Mesodermal cell (in vitro differentiated cells): ENCODE measurements around the gene ZFR.
A peak's percentile ranks its signal among the peaks of the same experiment; 100 is the strongest.

ENCODE experiments used
- H3K27ac ChIP-seq: 2 replicates; pipeline ENCODE4 v1.7.0; 2013; ENCODE audit warnings: mild to moderate bottlenecking, low read depth, low read length, moderate library complexity; ENCODE audit not compliant: severe bottlenecking
- H3K36me3 ChIP-seq: 2 replicates; pipeline ENCODE4 v1.7.1; 2013; ENCODE audit warnings: mild to moderate bottlenecking, low read length, moderate library complexity; ENCODE audit not compliant: control insufficient read depth, insufficient read depth
- H3K4me1 ChIP-seq: one replicate; pipeline ENCODE4 v1.7.1; 2013; ENCODE audit warnings: mild to moderate bottlenecking, low read length; ENCODE audit not compliant: insufficient read depth, control insufficient read depth, poor library complexity, severe bottlenecking
- H3K4me3 ChIP-seq: 2 replicates; pipeline ENCODE4 v1.7.0; 2013; ENCODE audit warnings: low read length, control low read depth, mild to moderate bottlenecking; ENCODE audit not compliant: insufficient read depth, poor library complexity, severe bottlenecking; ENCODE audit errors: extremely low read depth
- H3K9me3 ChIP-seq: 2 replicates; pipeline ENCODE4 v1.7.1; 2013; ENCODE audit warnings: mild to moderate bottlenecking, low read length, moderate library complexity; ENCODE audit not compliant: control insufficient read depth
- WGBS, 2 experiments: methylation state at CpG; one replicate each; pipeline ENCODE4 v1.1.5; 2013; ENCODE audit warnings: missing lambda C conversion rate in 2 of 2; ENCODE audit not compliant: insufficient coverage in 2 of 2; 5-methylcytosine and 5-hydroxymethylcytosine counted together

ZFR gene

DNA sequence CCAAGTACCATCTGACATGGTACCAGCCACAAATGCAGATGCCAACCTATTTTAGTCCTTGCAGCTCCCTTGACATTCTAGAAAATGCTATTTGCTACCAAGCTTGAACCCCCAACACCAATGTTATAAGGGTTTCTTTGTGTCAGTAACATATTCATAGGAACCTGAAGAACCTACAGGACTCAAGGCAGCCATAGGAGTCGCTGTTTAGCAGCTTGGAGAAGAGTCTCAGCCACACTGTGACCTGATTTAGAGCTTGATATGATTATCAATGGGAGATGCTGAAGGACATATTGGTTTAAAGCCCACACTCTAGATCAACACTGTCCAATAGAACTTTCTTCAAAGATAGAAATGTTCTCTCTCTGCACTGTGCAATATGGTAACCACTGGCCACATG lies 6.4 kb upstream of the ZFR start:
- Histone ChIP-seq H3K36me3 (no peaks in the 10 kb centered on the region), H3K4me3 (no peak overlapping the region), H3K9me3 (no peaks in the 10 kb centered on the region), H3K27ac (no peak overlapping the region), H3K4me1 (no peaks in the 10 kb centered on the region)
- 67% methylated on average over 1 of the region's 1 CpG; no CpG with 5 or more reads in 1 of the 2 experiments for WGBS, 2 experiments

DNA sequence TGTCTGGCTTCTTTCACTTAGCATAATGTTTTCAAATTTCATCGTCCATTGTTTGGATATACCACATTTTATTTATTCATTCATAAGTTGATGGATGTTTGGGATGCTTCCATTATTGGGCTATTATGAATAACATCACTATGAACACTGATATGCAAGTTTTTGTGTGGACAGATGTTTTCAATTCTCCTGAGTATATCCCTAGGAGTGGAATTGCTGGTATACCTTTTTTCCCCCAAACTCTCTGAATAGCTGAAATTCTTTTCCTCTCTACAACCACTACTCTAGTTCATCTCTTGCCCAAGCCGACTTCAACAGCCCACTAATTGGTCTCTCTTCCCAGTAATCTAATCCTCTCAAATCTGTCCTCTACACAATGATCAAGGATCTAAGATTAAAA lies 4.7 kb upstream of the ZFR start:
- no CpG with 5 or more reads among the region's 2 CpGs for WGBS, 2 experiments
- Histone ChIP-seq H3K4me3 (no peak overlapping the region), H3K9me3 (no peaks in the 10 kb centered on the region), H3K4me1 (no peaks in the 10 kb centered on the region), H3K27ac (no peak overlapping the region), H3K36me3 (no peaks in the 10 kb centered on the region)

DNA sequence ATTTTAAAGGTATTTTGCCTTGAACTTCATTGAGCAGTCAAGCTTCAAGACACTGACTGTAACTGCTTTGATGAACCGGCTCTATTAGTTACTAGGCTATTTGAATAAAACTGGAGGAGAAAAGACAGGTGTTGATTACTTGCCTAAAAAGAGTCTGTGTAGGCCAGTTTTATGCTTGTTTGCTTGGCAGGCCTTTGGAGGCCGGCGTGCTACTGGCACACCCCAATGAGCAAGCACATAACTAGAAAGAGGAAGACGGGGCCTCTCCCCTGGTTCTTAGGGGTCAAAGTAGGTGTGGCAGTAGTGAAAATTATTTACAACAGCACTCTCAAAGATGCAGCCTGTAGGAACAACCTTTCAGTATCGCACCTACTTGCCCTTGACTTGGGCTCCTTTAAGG lies 2.1 kb upstream of the ZFR start:
- Histone ChIP-seq H3K36me3 (peaks cover 8% of the 10 kb centered on the region), H3K9me3 (no peaks in the 10 kb centered on the region), H3K27ac (no peak overlapping the region), H3K4me1 (peaks cover 9% of the 10 kb centered on the region), H3K4me3 (no peak overlapping the region)
- WGBS, 2 experiments = 91 to 95% methylated on average over 1 to 3 of the region's 5 CpGs

DNA sequence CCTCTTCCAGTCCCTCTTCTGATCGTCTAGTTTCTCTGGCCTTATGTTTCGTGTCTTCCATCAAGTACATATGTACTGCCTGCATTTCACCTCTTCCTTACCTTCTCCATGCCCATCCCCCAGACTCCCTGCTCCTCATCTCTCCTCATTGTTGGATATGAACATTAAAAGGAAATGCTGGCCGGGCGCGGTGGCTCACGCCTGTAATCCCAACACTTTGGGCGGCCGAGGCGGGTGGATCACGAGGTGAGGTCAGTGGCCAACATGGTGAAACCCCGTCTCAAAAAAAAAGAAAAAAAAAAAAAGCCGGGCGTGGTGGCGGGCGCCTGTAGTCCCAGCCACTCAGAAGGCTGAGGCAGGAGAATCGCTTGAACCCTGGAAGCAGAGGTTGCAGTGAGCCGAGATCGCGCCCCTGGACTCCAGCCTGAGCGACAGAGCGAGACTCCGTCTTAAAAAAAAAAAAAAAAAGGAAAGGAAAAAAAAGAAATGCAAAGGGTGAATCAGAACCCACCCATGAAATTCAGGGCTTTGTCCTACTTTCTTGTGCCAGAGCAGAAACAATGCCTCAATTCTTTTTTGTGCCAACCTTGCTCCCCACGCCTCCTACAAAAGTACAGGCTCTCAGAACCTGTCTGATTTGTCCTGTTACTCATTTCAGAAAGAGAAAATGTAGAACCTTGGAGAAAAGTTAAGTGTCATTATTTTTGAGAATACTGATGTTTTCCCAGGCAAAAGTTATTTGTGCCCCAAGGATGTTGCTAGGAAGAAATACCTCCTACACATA lies 1.5 kb upstream of the ZFR start:
- no peaks in the 10 kb centered on the region for H3K9me3 ChIP-seq
- H3K27ac ChIP-seq = no peak overlapping the region
- 82 to 90% methylated on average over 14 to 22 of the region's 23 CpGs for WGBS, 2 experiments
- H3K4me1 ChIP-seq = peaks cover 9% of the 10 kb centered on the region
- H3K36me3 ChIP-seq = peaks cover 15% of the 10 kb centered on the region
- no peak overlapping the region for H3K4me3 ChIP-seq

DNA sequence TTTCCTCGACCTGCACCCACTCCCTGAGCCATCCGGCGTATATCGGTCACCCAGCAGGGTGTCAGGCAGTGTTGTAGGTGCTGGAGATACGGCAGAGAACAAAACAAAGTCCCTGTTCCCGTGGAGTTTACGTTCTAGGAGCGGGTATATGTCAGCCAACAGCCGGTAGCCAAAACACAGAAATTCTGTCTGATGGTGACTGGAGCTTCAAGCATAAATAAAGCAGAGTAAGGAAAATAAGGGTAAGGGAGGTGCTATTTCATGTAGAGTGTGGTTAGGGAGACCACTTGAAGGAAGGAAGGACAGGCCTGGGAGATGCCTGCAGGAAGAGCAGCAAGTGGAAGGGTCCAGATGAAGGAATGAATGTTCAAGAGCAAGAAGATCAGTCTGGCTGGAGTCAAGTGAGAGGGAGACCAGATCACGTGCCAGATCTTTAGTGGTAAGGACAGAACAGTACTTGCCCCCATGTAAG lies 783 bp upstream of the ZFR start:
- Histone ChIP-seq H3K4me1 (peaks cover 9% of the 10 kb centered on the region), H3K36me3 (peaks cover 17% of the 10 kb centered on the region), H3K4me3 (peak overlapping the region; percentile 75), H3K9me3 (no peaks in the 10 kb centered on the region), H3K27ac (no peak overlapping the region)
- WGBS, 2 experiments = 15 to 28% methylated on average over 6 to 10 of the region's 10 CpGs

DNA sequence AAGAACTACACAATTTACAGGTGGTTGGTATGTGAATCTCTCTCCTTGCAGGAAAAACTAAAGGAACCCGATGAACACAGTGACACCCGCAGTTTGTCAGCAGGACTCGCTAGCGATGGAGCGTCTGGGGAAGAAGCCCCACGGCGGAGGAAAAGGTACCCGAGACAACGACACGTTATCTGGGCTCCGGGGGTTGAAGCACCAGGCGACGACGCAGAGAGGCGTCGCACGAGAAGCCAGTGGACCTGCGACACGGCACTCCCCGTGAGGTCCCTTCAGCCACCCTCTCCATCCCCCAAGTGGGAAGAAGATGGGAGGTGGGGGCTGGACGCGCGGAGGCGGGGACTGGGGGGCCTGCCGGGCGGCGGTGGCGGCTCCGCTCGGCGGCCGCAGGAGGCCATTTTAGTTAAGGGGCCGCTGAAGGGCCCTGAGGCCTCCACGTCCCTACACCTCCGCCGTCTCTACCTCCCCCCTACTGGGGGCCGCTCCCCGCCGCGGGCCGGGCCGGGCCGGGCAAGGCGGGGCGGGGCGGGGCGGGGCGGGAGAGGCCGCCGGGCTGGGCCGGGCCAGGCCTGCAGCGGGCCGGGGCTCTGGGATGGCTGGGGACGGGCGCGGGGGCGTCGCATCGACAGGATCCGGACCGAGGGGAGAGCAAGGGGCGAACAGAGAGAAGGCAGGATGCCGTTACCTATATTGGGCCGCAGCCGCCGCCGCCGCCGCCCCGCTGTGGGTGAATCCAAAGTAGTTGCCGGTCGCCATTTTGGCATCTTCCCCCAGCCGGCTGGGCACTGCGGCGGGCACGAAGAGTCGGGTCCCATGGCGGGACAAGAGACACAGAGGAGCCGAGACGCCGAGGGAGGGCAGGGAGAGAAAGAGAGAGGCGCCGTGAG lies 754 bp downstream of the ZFR start:
- 0 to 1% methylated on average over 31 to 34 of the region's 83 CpGs for WGBS, 2 experiments
- Histone ChIP-seq H3K4me1 (peaks cover 9% of the 10 kb centered on the region), H3K9me3 (no peaks in the 10 kb centered on the region), H3K4me3 (peak overlapping the region; percentile 75), H3K36me3 (peaks cover 28% of the 10 kb centered on the region), H3K27ac (peak overlapping the region; percentile 77)

DNA sequence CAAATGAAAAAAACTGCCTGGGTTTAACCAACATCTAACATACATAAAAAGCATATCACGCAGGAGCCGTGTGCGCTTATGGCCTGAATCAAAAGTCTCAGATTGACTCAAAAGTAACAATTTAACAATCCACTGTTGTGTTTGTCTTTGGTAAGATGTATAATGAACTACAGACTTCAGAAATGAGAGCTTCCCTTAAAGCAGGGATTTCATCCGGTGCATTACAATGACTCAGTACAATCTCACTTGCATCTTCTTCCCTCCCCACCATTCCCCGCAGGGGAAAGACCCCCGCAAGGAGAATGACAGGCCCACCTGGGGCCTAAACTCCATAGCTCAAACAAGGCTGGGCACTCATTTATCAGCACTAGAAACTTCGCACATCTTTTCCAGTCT lies 1.4 kb downstream of the ZFR start:
- H3K27ac ChIP-seq = peak overlapping the region; percentile 77
- WGBS, 2 experiments = 0% methylated on average over 1 of the region's 7 CpGs; no CpG with 5 or more reads in 1 of the 2 experiments
- H3K4me3 ChIP-seq = peak overlapping the region; percentile 75
- peaks cover 33% of the 10 kb centered on the region for H3K36me3 ChIP-seq
- peaks cover 9% of the 10 kb centered on the region for H3K4me1 ChIP-seq
- no peaks in the 10 kb centered on the region for H3K9me3 ChIP-seq

DNA sequence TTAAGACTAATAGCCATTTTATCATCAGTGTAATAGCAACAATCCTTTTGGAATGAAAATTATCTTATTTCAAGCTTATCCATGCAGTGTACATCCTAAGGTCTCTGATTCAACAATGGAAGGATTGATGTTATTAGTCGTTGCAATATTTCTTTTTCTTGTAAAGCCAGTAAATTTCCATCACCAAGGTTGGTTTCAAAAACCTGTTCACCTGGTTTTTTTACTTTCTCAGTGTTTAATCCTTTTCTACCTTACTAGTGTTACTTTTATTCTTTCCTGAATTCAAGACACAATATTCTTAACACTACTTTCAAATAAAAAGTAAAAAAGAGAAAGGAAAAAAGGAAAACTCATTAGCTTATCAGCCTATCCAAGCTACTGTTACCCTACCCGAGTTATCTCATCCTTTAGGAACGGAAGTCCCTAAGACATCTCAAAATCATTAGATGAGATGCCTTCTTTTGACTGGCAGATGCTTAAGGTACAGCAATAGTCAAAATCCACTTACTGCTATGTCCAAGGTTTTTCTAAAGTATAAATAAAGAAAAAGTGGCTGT lies 5.4 kb downstream of the ZFR start:
- WGBS, 2 experiments = 82 to 86% methylated on average over 1 to 3 of the region's 3 CpGs
- no peak overlapping the region for H3K27ac ChIP-seq

DNA sequence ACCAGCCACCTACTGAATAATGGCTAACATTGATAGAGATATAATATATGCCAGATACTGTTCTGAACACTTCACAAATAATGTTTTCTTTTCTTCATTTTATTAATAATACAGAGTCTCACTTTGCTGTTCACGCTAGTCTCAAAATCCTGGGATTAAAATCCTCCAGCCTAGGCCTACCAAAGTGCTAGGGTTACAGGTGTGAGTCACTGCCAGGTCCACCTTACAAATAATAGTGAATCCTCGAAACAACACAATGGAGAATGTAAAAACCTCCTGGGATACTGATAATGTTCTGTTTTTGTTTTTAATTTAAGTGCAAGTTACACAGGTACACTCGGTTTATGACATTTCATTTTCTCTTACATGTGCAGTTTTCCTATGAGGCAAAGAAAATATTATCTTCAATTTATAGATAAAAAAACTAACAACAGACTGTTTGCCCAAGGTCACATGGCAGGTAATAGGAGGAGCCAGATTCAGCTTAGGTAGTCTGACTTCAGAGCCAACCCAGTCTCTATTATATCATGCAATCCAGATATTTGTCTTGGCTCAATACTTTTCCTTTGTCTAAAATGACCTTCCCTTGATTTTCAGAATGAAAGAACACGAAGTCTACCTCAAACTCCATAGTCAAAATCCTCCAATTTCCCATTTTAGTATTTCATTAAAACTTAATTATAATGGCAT lies 7.8 kb downstream of the ZFR start:
- 100% methylated on average over 1 of the region's 4 CpGs; no CpG with 5 or more reads in 1 of the 2 experiments for WGBS, 2 experiments
- Histone ChIP-seq H3K27ac (no peak overlapping the region), H3K9me3 (no peaks in the 10 kb centered on the region), H3K4me1 (no peaks in the 10 kb centered on the region), H3K36me3 (peaks cover 51% of the 10 kb centered on the region), H3K4me3 (no peak overlapping the region)

More for the DNA sequence above, 5.4 kb downstream of the ZFR start:
- H3K4me3 ChIP-seq = no peak overlapping the region
- peaks cover 9% of the 10 kb centered on the region for H3K4me1 ChIP-seq
- no peaks in the 10 kb centered on the region for H3K9me3 ChIP-seq
- peaks cover 38% of the 10 kb centered on the region for H3K36me3 ChIP-seq

DNA sequence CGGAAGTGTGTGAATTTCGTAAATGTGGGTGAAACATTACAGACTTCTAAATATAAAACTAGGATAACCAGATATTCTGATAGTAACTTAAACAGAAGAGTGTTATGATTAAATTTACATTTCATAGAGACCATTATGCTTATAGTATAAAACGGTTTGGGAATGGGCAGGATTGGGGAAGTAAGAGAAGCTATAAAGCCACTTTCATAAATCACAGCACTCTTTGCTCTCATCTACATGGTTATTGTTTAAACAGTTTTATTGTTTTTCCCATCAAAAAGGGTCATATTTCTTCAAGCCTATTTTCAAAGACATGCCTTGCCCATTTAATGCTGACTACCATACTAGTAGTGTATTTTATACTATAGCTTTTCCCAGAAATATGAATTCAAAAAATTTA lies 9.2 kb downstream of the ZFR start:
- WGBS, 2 experiments = no CpG with 5 or more reads among the region's 3 CpGs
- Histone ChIP-seq H3K9me3 (no peaks in the 10 kb centered on the region), H3K4me3 (no peak overlapping the region), H3K36me3 (peaks cover 44% of the 10 kb centered on the region), H3K27ac (no peak overlapping the region), H3K4me1 (no peaks in the 10 kb centered on the region)
